NCI-H226 (cell line): ENCODE results near the gene YBX2.

Experiments
- DNase-seq: peaks from one replicate; pipeline ENCODE4 v3.0.0-alpha.2; 2015

The YBX2 gene

DNA sequence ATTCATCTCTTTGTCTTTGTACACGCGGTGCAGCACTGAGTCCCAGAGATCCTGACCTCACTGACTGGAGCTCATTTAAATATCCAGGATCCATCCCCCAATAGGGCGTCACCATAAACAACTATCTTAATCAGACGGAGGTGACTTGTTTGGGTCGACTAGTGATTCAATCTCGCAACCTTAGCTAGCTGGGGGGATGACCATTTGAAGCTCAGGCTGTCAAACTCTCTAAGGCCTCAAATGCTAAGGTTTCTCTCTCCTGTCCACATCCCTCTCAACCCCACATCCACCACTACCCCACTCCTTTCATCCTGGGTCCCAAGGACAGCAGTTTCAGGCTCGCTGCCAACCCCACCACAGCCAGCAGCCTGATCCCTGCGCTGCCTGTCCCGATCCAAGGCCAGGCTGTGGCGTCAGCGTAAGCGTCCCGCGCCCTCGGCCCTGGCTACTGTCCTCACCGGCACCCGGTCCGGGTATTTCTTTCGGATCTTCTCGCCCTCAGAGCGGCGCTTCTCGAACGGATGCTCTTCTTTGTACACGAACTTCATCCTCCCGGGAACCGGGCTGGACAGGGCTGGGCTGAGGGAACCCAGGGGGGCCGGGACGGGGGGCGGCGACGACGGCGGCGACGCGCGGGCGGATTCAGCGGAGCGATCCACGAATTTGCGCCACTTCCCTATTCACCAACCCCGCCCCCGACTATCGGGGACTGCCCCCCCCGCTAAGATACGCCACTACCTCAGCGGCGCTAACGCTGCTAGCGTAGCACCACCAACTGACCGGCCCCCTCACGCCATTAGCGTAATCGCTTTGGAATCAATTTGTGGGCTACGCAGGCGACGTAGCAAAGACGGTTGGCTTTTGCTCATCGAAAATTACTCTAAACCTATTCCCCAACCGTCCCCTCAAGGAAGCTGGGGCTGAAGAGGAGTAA lies 52.4 kb downstream of the YBX2 start, which contains the start of gene GABARAP:
Gene GABARAP (minus strand): TSS at position 667 of the 934 bp plus-strand sequence. CDS start 119 bp downstream, at position 548.
- peak; percentile 81 for DNase-seq

DNA sequence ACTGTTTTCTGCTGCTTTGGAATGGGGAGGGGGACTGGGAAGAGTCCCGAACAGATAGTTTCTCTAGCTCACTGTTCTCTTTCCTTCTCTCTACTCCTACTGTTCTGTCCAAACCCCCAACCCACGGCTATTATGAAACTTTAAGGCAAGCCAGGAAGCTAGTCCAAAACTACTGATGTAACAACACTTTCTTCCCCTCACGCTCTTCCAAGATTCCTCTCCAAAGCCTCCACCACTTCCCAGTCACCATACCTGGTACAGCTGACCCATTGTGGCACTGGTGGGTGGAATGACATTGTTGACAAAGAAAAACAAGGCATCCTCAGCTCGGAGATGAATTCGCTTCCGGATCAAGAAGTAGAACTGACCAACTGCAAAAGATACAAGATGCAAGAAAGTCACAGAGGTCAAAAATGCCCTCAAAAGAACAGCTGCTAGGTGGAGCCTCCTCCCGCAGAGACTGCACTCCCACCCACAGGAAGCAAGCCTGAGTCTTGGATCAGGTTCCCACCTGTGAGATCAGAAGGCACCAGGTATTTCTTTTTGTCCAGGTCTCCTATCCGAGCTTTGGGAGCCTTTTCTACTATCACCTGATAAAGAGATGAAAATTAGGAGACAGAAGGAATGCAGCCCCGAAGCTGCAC lies 53.2 kb downstream of the YBX2 start:
- no peak for DNase-seq

DNA sequence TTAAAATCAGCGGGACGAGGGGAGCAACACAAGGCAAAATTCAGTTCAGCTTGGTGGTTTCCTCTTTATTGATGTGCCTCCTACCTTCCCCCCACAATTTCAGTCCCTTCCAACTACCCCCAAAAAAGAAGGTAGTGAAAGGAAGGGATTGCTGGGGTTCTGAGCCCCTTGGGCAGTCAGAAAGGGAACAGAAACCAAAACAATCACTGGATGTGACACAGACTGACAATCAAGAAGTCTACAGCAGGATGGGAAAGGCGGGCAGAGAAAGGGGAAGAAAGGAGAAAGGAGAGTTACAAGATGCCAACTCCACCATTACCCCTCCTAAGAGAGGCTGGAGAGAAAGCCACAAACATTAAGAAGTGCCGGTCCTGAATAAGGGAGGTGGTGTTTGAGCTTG lies 54.1 kb downstream of the YBX2 start:
- DNase-seq, result no peak

DNA sequence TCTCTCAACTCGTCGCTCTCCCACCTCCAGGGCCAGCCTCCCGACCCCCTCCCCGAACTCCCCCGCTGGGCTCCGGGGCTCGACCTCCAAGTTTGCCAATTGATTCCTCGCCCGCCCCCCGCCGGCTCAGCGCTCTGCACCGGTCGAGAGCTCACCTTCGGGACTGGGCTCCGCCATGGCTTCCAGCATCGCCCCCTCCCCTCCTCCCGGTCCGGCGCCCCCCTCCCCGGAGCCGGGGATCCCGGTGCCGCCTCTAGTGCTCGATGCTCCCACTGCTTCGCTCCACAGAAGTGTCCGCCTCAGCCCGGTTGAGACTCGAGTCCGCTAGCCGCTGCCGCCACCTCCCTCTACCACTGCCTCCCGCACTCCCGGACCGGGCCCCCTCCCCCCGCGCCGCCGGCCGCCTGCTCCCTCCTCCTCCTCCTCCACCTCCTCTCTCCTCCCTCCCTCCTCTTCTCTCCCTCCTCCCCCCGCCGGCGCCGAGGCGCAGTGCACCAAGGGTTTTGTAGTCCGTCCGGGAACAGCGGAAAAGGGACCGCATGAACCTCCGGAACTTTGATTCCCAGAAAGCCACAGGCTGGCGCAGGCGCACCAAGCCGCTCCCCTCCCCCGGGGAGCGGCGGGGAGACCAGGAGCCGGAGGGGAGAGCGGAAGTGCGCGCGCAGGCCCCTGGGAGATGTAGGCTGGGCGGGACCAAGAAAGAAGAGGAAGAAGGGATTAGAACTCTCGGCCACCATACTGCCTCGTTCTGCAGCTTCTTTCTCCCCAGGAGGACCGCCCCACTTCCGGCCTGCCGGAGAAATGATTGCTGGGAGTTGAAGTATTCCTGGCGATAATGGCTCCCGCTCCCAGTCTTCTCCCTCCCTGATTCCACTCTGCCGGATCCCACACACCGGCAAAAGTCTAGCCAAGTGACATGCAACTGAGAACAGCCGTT lies 55.1 kb downstream of the YBX2 start, which contains the start of gene PHF23:
Gene PHF23 (minus strand): TSS at position 367 of the 937 bp plus-strand sequence. CDS start 178 bp downstream, at position 189.
- peak; percentile 99 for DNase-seq

DNA sequence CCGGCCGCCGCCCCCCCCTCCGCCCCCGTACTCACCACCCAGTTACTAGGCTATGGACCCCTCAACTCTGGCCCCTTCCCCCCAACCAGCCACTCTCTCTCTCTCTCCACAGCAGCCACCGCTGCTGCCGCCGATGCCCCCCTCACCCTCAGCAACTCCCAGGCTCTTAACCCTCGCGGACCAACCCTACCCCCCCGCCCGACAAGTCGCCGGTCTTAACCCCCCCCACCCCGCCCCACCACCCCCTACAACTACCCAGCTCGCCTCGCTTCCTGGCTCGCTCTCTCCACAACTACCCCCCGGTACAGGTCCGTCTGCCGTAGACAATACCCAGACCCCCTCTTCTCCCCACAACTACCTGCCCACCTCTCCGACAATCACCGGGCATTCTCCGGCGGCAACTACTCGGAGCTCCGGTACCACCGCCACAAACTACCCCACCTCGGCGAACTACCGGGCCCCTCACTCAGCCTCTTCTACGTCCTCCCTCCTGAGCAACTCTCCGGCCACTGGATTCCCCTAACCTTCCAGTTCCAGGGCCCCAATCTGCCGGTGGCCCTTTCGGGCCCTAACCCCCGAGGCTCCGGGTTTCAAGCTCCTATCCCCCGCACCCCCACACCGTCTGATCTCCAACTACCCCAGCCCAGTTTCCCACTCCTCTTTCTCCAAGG lies 55.9 kb downstream of the YBX2 start:
- DNase-seq, result no peak
